Activated naive CD4-positive, alpha-beta T cell treated with anti-CD3 and anti-CD28 coated beads, Interleukin-2, amount 10 ng/mL, durations not matched to agents 7 days and 5 days (primary cell): ENCODE results near the gene CCM2L.

Experiments
- CTCF ChIA-PET: fragments of 350-600 bp; sonication (Branson Sonifier 250); formaldehyde crosslinking; loops from one replicate; lab custom pipeline; 2021; ENCODE audit warnings: antibody characterized with exemption; lab: Charles Lee
- DNase-seq: peaks from one replicate; pipeline ENCODE4 v3.0.0-alpha.2; 2020
- H3K27ac Mint-ChIP-seq: one replicate; pipeline ENCODE4 v1.8.0; 2021; ENCODE audit warnings: mild to moderate bottlenecking, moderate library complexity, mixed read lengths
- H3K27me3 Mint-ChIP-seq: one replicate; pipeline ENCODE4 v1.8.0; 2021; ENCODE audit warnings: mild to moderate bottlenecking, mixed read lengths
- H3K36me3 Mint-ChIP-seq: one replicate; pipeline ENCODE4 v1.8.0; 2021; ENCODE audit warnings: mixed read lengths
- H3K4me1 Mint-ChIP-seq: one replicate; pipeline ENCODE4 v1.8.0; 2021; ENCODE audit warnings: mixed read lengths
- H3K4me3 Mint-ChIP-seq: one replicate; pipeline ENCODE4 v1.8.0; 2021; ENCODE audit warnings: mild to moderate bottlenecking, moderate library complexity, mixed read lengths
- H3K9me3 Mint-ChIP-seq: one replicate; pipeline ENCODE4 v1.8.0; 2021; ENCODE audit warnings: mixed read lengths

CCM2L gene

DNA sequence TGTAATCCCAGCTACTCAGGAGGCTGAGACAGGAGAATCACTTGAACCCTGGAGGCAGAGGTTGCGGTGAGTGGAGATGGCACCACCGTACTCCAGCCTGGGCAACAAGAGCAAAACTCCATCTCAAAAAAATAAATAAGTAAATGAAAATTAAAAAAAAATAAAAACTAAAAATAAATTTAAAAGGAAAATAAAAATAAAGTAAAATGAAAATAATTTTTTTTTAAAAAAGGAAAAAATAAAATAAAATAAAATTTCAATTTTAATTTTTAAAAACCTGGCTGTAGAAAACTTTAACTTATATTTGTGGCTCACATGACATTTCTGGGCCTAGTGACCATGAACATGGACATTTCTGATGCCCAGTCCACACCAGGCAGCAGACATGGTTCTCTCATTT lies 57.9 kb downstream of the CCM2L start:
- no peak overlapping the region for H3K27ac Mint-ChIP-seq
- no peaks in the 10 kb centered on the region for H3K4me1 Mint-ChIP-seq
- H3K4me3 Mint-ChIP-seq: no peak overlapping the region
- no peak for DNase-seq
- no peaks in the 10 kb centered on the region for H3K36me3 Mint-ChIP-seq
- H3K27me3 Mint-ChIP-seq: peaks cover 21% of the 10 kb centered on the region
- no peaks in the 10 kb centered on the region for H3K9me3 Mint-ChIP-seq
- CTCF ChIA-PET: no interaction called here

DNA sequence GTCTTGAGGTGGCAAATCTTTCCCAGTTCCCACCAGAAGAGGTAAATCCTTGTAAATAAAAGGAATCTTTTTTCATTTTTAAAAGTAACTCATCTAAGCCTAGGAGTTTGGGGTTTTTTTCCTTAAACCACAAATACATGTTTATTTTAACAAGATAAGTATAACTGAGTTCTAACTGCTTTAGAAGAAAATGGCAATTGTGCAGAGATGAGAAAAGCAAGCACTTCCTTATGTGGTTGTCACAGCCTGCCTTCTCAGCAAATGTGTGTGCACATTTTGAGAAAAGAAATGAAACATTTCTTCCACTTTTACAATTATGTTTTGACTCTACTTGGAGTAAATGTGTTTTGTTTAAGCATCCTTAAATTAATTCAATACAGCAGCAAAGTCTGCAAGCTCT lies 59.5 kb downstream of the CCM2L start:
- Mint-ChIP-seq H3K36me3 (no peaks in the 10 kb centered on the region), H3K4me3 (no peak overlapping the region), H3K27ac (no peak overlapping the region), H3K9me3 (no peaks in the 10 kb centered on the region), H3K4me1 (no peaks in the 10 kb centered on the region), H3K27me3 (peaks cover 18% of the 10 kb centered on the region)
- CTCF ChIA-PET: no interaction called here
- no peak for DNase-seq

DNA sequence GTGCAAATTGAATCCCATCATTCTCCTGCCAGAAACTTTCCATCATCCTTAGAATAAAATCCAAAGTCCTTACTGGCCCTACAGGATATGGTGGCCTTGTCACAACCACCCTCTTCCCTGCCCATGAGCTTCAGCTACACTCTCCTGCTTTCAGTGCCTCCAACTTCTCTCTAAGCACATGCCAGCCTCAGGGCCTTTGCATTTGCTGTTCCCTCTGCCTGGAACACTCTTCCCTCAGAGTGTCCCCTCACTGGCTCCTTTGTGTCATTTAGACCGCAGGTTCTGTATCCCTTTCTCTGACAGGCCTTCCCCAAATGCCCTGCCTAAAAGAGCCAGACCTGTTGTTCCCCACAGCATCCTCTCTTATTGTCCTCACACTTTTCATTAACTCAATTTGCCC lies 60.0 kb downstream of the CCM2L start:
- Mint-ChIP-seq H3K27ac (no peak overlapping the region), H3K36me3 (no peaks in the 10 kb centered on the region), H3K27me3 (peaks cover 19% of the 10 kb centered on the region), H3K9me3 (no peaks in the 10 kb centered on the region), H3K4me1 (no peaks in the 10 kb centered on the region), H3K4me3 (no peak overlapping the region)
- DNase-seq: no peak
- CTCF ChIA-PET: no interaction called here

DNA sequence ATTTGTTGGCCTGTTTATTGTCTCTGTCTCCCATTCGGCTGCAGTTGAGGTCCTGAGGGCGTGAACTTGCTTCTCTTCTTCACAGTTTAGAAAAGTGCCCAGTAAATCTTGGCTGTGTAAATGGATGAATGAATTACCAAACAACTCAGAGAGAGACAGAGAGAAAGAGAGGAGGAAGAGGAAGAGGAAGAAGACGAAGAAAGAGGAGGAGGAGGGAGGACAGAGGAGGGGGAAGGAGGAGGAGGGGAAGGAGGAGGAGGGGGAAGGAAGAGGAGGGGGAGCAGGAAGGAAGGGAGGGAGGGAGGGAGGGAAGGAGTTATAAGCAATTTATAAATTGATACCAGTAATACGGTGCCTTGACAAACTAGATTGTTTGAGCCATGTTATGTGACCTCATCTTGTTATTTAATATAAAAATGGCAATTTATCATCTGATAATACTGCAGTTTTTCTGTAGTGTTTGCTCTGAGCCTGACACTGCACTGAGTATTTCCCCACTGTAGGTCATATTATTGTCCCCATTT lies 60.5 kb downstream of the CCM2L start:
- CTCF ChIA-PET: no interaction called here
- Mint-ChIP-seq H3K4me1 (no peaks in the 10 kb centered on the region), H3K36me3 (no peaks in the 10 kb centered on the region), H3K4me3 (no peak overlapping the region), H3K27ac (no peak overlapping the region), H3K27me3 (peaks cover 20% of the 10 kb centered on the region), H3K9me3 (no peaks in the 10 kb centered on the region)
- no peak for DNase-seq

GRCh38 chr20:32071395-32072167 lies 61.3 kb downstream of the CCM2L start:
- Mint-ChIP-seq H3K27me3 (peaks cover 18% of the 10 kb centered on the region), H3K36me3 (no peaks in the 10 kb centered on the region), H3K4me3 (no peak overlapping the region), H3K27ac (no peak overlapping the region), H3K9me3 (no peaks in the 10 kb centered on the region), H3K4me1 (no peaks in the 10 kb centered on the region)
- CTCF ChIA-PET: no interaction called here
- DNase-seq: no peak

DNA sequence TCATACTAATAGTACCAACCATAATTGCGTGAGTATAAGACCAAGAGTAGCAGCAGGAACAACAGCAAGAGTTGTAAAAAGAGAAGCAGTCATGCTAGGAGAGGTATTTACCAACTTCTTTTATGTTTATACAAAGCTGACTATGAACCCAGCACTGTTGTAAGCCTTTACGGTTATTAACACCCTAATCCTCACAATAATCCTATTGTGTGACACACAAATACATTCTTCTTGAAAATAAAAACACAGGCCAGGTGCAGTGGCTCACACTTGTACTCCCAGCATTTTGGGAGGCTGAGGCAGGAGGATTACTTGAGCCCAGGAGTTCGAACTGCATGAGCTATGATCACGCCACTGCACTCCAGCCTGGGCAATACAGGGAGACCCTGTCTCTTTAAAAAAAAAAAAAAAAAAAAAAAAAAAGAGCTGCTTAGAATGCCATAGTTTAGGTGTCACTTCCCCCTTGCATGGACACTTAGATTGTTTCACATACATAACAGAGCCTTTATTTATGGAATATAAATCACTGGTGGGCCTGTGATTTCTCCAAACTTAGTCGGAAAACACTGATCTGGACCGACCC lies 62.0 kb downstream of the CCM2L start:
- H3K27me3 Mint-ChIP-seq: peaks cover 25% of the 10 kb centered on the region
- no peak for DNase-seq
- no peak overlapping the region for H3K4me3 Mint-ChIP-seq
- H3K4me1 Mint-ChIP-seq: no peaks in the 10 kb centered on the region
- CTCF ChIA-PET: no interaction called here
- H3K9me3 Mint-ChIP-seq: no peaks in the 10 kb centered on the region
- no peak overlapping the region for H3K27ac Mint-ChIP-seq
- H3K36me3 Mint-ChIP-seq: no peaks in the 10 kb centered on the region

DNA sequence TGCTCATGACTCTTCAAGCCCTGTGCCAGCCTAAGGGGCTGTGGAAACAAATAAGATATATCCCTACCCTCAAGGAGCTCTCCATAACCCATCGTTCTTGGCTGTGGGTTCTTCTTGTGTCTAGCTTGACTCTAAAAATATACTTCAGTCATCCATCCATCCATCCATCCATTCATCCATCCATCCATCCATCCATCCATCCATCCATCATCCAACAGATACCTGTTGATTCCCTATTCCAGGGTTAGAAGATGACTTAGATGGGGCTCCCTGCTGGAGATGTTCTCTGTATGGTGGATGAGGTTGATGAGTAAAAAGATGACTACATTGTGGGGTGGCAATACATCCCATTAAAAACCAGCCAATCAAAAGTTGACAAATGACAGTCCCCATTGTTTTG lies 65.3 kb downstream of the CCM2L start:
- CTCF ChIA-PET: interaction anchor here (1.0 kb wide), 1 partner anchor 43 kb away, joined by 3 read pairs; no protein-coding TSS in a partner anchor
- Mint-ChIP-seq H3K27ac (no peak overlapping the region), H3K36me3 (no peaks in the 10 kb centered on the region), H3K4me3 (no peak overlapping the region), H3K4me1 (no peaks in the 10 kb centered on the region), H3K27me3 (peaks cover 47% of the 10 kb centered on the region), H3K9me3 (no peaks in the 10 kb centered on the region)
- no peak for DNase-seq

DNA sequence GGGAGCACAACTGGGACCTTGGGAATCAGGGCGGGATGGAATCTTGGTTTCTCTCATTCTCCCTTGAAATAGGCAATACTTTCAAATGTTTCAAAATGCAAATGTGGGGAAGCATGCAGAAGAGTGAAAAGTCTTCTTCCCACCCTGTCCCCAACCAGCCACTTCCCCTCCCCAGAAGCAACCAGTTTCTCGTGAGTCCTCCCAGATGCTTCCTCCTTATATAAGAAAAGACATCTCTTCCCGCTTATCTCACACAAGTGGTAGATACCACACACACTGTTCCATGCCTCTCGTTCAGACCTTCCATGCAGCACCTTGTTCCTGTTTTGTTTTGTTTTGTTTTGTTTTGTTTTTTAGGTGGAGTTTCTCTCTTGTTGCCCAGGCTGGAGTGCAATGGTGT lies 67.0 kb downstream of the CCM2L start:
- CTCF ChIA-PET: no interaction called here
- Mint-ChIP-seq H3K27ac (no peak overlapping the region), H3K4me1 (no peaks in the 10 kb centered on the region), H3K27me3 (peaks cover 56% of the 10 kb centered on the region), H3K36me3 (no peaks in the 10 kb centered on the region), H3K9me3 (no peaks in the 10 kb centered on the region), H3K4me3 (no peak overlapping the region)
- no peak for DNase-seq

- Mint-ChIP-seq H3K9me3 (no peaks in the 10 kb centered on the region), H3K4me3 (no peak overlapping the region), H3K27ac (no peak overlapping the region), H3K27me3 (peaks cover 56% of the 10 kb centered on the region), H3K36me3 (no peaks in the 10 kb centered on the region), H3K4me1 (no peaks in the 10 kb centered on the region)
- CTCF ChIA-PET: interaction anchor here (1.7 to 2.9 kb wide), 2 partner anchors 13 to 256 kb away, joined by 4 to 17 read pairs; no protein-coding TSS in a partner anchor
- DNase-seq: no peak
These were observed 68.1 kb downstream of the CCM2L start for GRCh38 chr20:32078322-32078721.

- Mint-ChIP-seq H3K9me3 (no peaks in the 10 kb centered on the region), H3K27ac (no peak overlapping the region), H3K4me3 (no peak overlapping the region), H3K27me3 (peaks cover 56% of the 10 kb centered on the region), H3K36me3 (no peaks in the 10 kb centered on the region), H3K4me1 (no peaks in the 10 kb centered on the region)
- DNase-seq: no peak
- CTCF ChIA-PET: interaction anchor here (1.7 to 2.9 kb wide), 2 partner anchors 12 to 256 kb away, joined by 4 to 17 read pairs; no protein-coding TSS in a partner anchor
These were observed 68.6 kb downstream of the CCM2L start for GRCh38 chr20:32078791-32079190.

DNA sequence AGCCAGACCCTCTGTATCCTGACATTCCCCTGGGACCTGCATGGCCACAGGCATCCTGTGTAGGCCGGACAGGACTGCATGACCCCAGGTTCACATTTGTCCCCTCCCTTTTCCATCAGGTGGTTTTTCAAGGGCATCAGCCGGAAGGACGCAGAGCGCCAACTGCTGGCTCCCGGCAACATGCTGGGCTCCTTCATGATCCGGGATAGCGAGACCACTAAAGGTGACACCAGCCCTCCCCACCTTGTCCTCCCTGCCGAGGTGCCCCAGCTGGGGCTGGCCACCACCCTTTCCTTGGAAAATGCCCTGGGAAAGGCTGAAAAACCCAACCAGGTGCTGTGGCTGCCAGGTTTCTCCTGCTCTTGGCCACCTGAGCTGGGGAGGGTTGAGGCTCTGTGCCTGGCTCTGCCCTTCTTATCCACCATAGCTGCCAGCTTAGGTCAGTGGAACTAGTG lies 69.4 kb downstream of the CCM2L start:
- peaks cover 61% of the 10 kb centered on the region for H3K27me3 Mint-ChIP-seq
- no peak overlapping the region for H3K4me3 Mint-ChIP-seq
- no peaks in the 10 kb centered on the region for H3K9me3 Mint-ChIP-seq
- H3K27ac Mint-ChIP-seq: no peak overlapping the region
- CTCF ChIA-PET: interaction anchor here (1.7 to 2.9 kb wide), 2 partner anchors 11 to 257 kb away, joined by 4 to 17 read pairs; no protein-coding TSS in a partner anchor
- DNase-seq: no peak
- no peaks in the 10 kb centered on the region for H3K4me1 Mint-ChIP-seq
- no peaks in the 10 kb centered on the region for H3K36me3 Mint-ChIP-seq

GRCh38 chr20:32080783-32081182 lies 70.5 kb downstream of the CCM2L start:
- CTCF ChIA-PET: interaction anchor here (1.1 to 1.2 kb wide), 2 partner anchors 11 to 258 kb away, joined by 3 read pairs; no protein-coding TSS in a partner anchor
- Mint-ChIP-seq H3K27me3 (peaks cover 55% of the 10 kb centered on the region), H3K9me3 (no peaks in the 10 kb centered on the region), H3K4me1 (no peaks in the 10 kb centered on the region), H3K36me3 (no peaks in the 10 kb centered on the region), H3K4me3 (no peak overlapping the region), H3K27ac (no peak overlapping the region)
- DNase-seq: no peak
